Measurements from ENCODE around the gene CIDEB.
A peak's percentile ranks its signal among the peaks of the same experiment; 100 is the strongest.

Gene CIDEB

GRCh38 chr14:24291446-24292117 is 16.2 kb downstream of the CIDEB start:
- no peak overlapping the region for H2BK5ac ChIP-seq (ENCODE audit: low read depth, low read length, poor library complexity)

GRCh38 chr14:24290746-24291145 is 17.0 kb downstream of the CIDEB start:
- WGBS (ENCODE audit: extremely low coverage, insufficient coverage, insufficient read length) = no CpG with 5 or more reads among the region's 9 CpGs

More at GRCh38 chr14:24291446-24292117, 16.2 kb downstream of the CIDEB start:
- Histone ChIP-seq H3K27ac (ENCODE audit: low read depth, low read length) (no peak overlapping the region), H3K9me3 (ENCODE audit: insufficient read depth, low read depth, low read length) (no peaks in the 10 kb centered on the region), H3K4me3 (ENCODE audit: low read depth, low read length) (no peak overlapping the region), H3K79me2 (ENCODE audit: control insufficient read depth, insufficient read depth, low read length, poor library complexity) (no peaks in the 10 kb centered on the region), H2BK12ac (ENCODE audit: low read length) (no peak overlapping the region), H3K23ac (ENCODE audit: low read length) (no peak overlapping the region), H2AFZ (ENCODE audit: insufficient read depth, low read length, poor library complexity) (no peak overlapping the region), H4K8ac (ENCODE audit: low read depth, low read length) (no peak overlapping the region), H3K14ac (ENCODE audit: low read length) (no peak overlapping the region), H3K79me1 (ENCODE audit: low read length) (no peaks in the 10 kb centered on the region), H3K4me1 (ENCODE audit: control insufficient read depth in 1 of 2, insufficient read depth in 2 of 2, low read length in 2 of 2) (peaks cover under 1 to 2% of the 10 kb centered on the region in 2 experiments), H3K4me2 (ENCODE audit: low read length) (no peak overlapping the region), H3K4ac (ENCODE audit: low read depth, low read length) (no peak overlapping the region), H3K18ac (ENCODE audit: low read length) (no peak overlapping the region), H4K12ac (ENCODE audit: low read depth, low read length) (no peak overlapping the region), H2BK120ac (ENCODE audit: insufficient read depth, low read length, poor library complexity) (no peak overlapping the region), H3K9ac (ENCODE audit: low read length) (no peak overlapping the region), H2AK5ac (ENCODE audit: low read length) (no peak overlapping the region), H4K91ac (ENCODE audit: low read depth, low read length) (no peak overlapping the region), H3K36me3 (ENCODE audit: control insufficient read depth in 1 of 2, insufficient read depth in 2 of 2, low read length in 2 of 2) (peaks cover 38 to 46% of the 10 kb centered on the region in 2 experiments), H3K27me3 (ENCODE audit: insufficient read depth, low read length) (no peaks in the 10 kb centered on the region)
- no peak for DNase-seq
- WGBS (ENCODE audit: extremely low coverage, insufficient coverage, insufficient read length) = no CpG with 5 or more reads among the region's 3 CpGs

DNA sequence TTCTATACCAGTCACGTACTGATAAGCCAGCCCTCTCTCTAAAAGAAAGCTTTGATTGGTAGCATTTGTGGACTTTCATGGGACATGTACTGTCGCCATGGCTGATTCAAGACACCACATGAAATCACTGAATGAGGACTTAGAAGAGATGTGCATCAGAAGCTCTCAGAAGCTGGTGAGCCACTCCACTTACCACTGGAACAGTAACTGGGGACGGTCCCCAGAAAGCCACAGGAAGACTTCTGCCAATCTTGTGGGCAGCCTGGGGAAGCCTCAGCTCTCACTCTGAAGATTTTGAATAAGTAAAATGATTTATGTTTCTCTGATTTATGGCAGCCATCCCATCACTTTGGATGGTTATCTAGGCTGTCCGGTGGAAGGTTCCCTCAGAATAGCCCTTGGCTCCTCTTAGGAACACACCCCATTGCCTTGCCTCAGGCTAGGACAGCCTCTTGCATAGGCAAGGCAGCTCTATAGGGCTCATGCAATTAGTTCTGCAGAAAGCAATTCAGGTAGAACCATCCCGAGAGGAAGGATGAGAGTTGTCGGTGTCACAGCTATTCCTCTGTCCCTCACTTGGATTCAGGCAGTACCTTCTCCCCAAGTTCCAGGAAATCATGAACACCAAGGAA is 18.0 kb downstream of the CIDEB start:
- Histone ChIP-seq H2BK120ac (ENCODE audit: insufficient read depth, low read length, poor library complexity) (no peak overlapping the region), H4K12ac (ENCODE audit: low read depth, low read length) (no peak overlapping the region), H3K9ac (ENCODE audit: low read length) (no peak overlapping the region), H3K4ac (ENCODE audit: low read depth, low read length) (no peak overlapping the region), H2AK5ac (ENCODE audit: low read length) (no peak overlapping the region), H4K91ac (ENCODE audit: low read depth, low read length) (no peak overlapping the region), H2BK5ac (ENCODE audit: low read depth, low read length, poor library complexity) (no peak overlapping the region), H3K36me3 (ENCODE audit: control insufficient read depth in 1 of 2, insufficient read depth in 2 of 2, low read length in 2 of 2) (peaks cover 29 to 34% of the 10 kb centered on the region in 2 experiments), H3K14ac (ENCODE audit: low read length) (no peak overlapping the region), H3K4me2 (ENCODE audit: low read length) (no peak overlapping the region), H3K27ac (ENCODE audit: low read depth, low read length) (no peak overlapping the region), H3K79me2 (ENCODE audit: control insufficient read depth, insufficient read depth, low read length, poor library complexity) (no peaks in the 10 kb centered on the region), H3K27me3 (ENCODE audit: insufficient read depth, low read length) (no peaks in the 10 kb centered on the region), H3K4me1 (ENCODE audit: control insufficient read depth in 1 of 2, insufficient read depth in 2 of 2, low read length in 2 of 2) (peaks cover 0 to 4% of the 10 kb centered on the region in 2 experiments), H2AFZ (ENCODE audit: insufficient read depth, low read length, poor library complexity) (no peak overlapping the region), H3K23ac (ENCODE audit: low read length) (no peak overlapping the region), H3K4me3 (ENCODE audit: low read depth, low read length) (no peak overlapping the region), H4K8ac (ENCODE audit: low read depth, low read length) (no peak overlapping the region), H3K9me3 (ENCODE audit: insufficient read depth, low read depth, low read length) (no peaks in the 10 kb centered on the region), H3K79me1 (ENCODE audit: low read length) (no peaks in the 10 kb centered on the region), H3K18ac (ENCODE audit: low read length) (no peak overlapping the region), H2BK12ac (ENCODE audit: low read length) (no peak overlapping the region)
- no peak for DNase-seq
- WGBS (ENCODE audit: extremely low coverage, insufficient coverage, insufficient read length) = no CpG with 5 or more reads among the region's 6 CpGs

More at GRCh38 chr14:24290746-24291145, 17.0 kb downstream of the CIDEB start:
- H2AK5ac ChIP-seq (ENCODE audit: low read length) = no peak overlapping the region
- no peak overlapping the region for H4K91ac ChIP-seq (ENCODE audit: low read depth, low read length)
- no peaks in the 10 kb centered on the region for H3K4me1 ChIP-seq (ENCODE audit: control insufficient read depth in 1 of 2, insufficient read depth in 2 of 2, low read length in 2 of 2)
- H3K14ac ChIP-seq (ENCODE audit: low read length) = no peak overlapping the region
- no peak overlapping the region for H3K4me3 ChIP-seq (ENCODE audit: low read depth, low read length)
- H3K4ac ChIP-seq (ENCODE audit: low read depth, low read length) = no peak overlapping the region
- no peak overlapping the region for H4K8ac ChIP-seq (ENCODE audit: low read depth, low read length)
- no peaks in the 10 kb centered on the region for H3K27me3 ChIP-seq (ENCODE audit: insufficient read depth, low read length)
- H2BK5ac ChIP-seq (ENCODE audit: low read depth, low read length, poor library complexity) = no peak overlapping the region
- H2BK12ac ChIP-seq (ENCODE audit: low read length) = no peak overlapping the region
- no peaks in the 10 kb centered on the region for H3K79me1 ChIP-seq (ENCODE audit: low read length)
- H3K18ac ChIP-seq (ENCODE audit: low read length) = no peak overlapping the region
- no peak overlapping the region for H3K23ac ChIP-seq (ENCODE audit: low read length)
- H3K36me3 ChIP-seq (ENCODE audit: control insufficient read depth in 1 of 2, insufficient read depth in 2 of 2, low read length in 2 of 2) = peaks cover 32 to 39% of the 10 kb centered on the region in 2 experiments
- DNase-seq = no peak
- no peak overlapping the region for H2BK120ac ChIP-seq (ENCODE audit: insufficient read depth, low read length, poor library complexity)
- no peak overlapping the region for H3K4me2 ChIP-seq (ENCODE audit: low read length)
- no peaks in the 10 kb centered on the region for H3K79me2 ChIP-seq (ENCODE audit: control insufficient read depth, insufficient read depth, low read length, poor library complexity)
- H2AFZ ChIP-seq (ENCODE audit: insufficient read depth, low read length, poor library complexity) = no peak overlapping the region
- no peaks in the 10 kb centered on the region for H3K9me3 ChIP-seq (ENCODE audit: insufficient read depth, low read depth, low read length)
- H4K12ac ChIP-seq (ENCODE audit: low read depth, low read length) = peak overlapping the region; percentile 38
- H3K27ac ChIP-seq (ENCODE audit: low read depth, low read length) = no peak overlapping the region
- H3K9ac ChIP-seq (ENCODE audit: low read length) = no peak overlapping the region

- H2BK5ac ChIP-seq (ENCODE audit: low read depth, low read length, poor library complexity) = no peak overlapping the region
- H4K8ac ChIP-seq (ENCODE audit: low read depth, low read length) = no peak overlapping the region
- H3K4ac ChIP-seq (ENCODE audit: low read depth, low read length) = no peak overlapping the region
- no peak overlapping the region for H2BK12ac ChIP-seq (ENCODE audit: low read length)
- no peak overlapping the region for H3K4me3 ChIP-seq (ENCODE audit: low read depth, low read length)
- no peak overlapping the region for H3K27ac ChIP-seq (ENCODE audit: low read depth, low read length)
- H4K12ac ChIP-seq (ENCODE audit: low read depth, low read length) = no peak overlapping the region
- H3K27me3 ChIP-seq (ENCODE audit: insufficient read depth, low read length) = no peaks in the 10 kb centered on the region
- H3K79me1 ChIP-seq (ENCODE audit: low read length) = no peaks in the 10 kb centered on the region
- no peak overlapping the region for H3K23ac ChIP-seq (ENCODE audit: low read length)
- no peak overlapping the region for H3K14ac ChIP-seq (ENCODE audit: low read length)
- H3K18ac ChIP-seq (ENCODE audit: low read length) = no peak overlapping the region
- H2BK120ac ChIP-seq (ENCODE audit: insufficient read depth, low read length, poor library complexity) = no peak overlapping the region
- no peak overlapping the region for H2AFZ ChIP-seq (ENCODE audit: insufficient read depth, low read length, poor library complexity)
- no peak overlapping the region for H3K4me2 ChIP-seq (ENCODE audit: low read length)
- no peaks in the 10 kb centered on the region for H3K9me3 ChIP-seq (ENCODE audit: insufficient read depth, low read depth, low read length)
- H2AK5ac ChIP-seq (ENCODE audit: low read length) = no peak overlapping the region
- no peak overlapping the region for H3K9ac ChIP-seq (ENCODE audit: low read length)
- H3K36me3 ChIP-seq (ENCODE audit: control insufficient read depth in 1 of 2, insufficient read depth in 2 of 2, low read length in 2 of 2) = peaks cover 20 to 27% of the 10 kb centered on the region in 2 experiments
- H3K79me2 ChIP-seq (ENCODE audit: control insufficient read depth, insufficient read depth, low read length, poor library complexity) = no peaks in the 10 kb centered on the region
- H4K91ac ChIP-seq (ENCODE audit: low read depth, low read length) = no peak overlapping the region
- no CpG with 5 or more reads among the region's 5 CpGs for WGBS (ENCODE audit: extremely low coverage, insufficient coverage, insufficient read length)
- no peak for DNase-seq
- peaks cover 0 to 4% of the 10 kb centered on the region in 2 experiments for H3K4me1 ChIP-seq (ENCODE audit: control insufficient read depth in 1 of 2, insufficient read depth in 2 of 2, low read length in 2 of 2)
Observed at GRCh38 chr14:24286996-24287395, 20.8 kb downstream of the CIDEB start.

All from trophoblast cell (in vitro differentiated cells and primary cell).